ACHN (cell line): ENCODE measurements around the gene UTP25.
"Not testable (repeated sequence)": the region's sequence is repeated elsewhere in the genome, so short reads cannot be mapped to it uniquely, and the experiment has no call there.

Experiments used
- DNase-seq: peaks from one replicate; pipeline ENCODE4 v3.0.0-alpha.2; 2015
- in situ Hi-C: cut with HindIII; loops from 2 replicates; pipeline ENCODE4 v1.10.0; 2017; ENCODE audit warnings: low sequenced_read_pairs, low pct_ligation_motif_present, low pct_unique_long_range_greater_than_20kb

UTP25 gene

GRCh38 chr1:209827384-209828262, at the start of gene UTP25:
Gene UTP25, plus strand, starts transcription at chr1:209827972. Its CDS starts 92 bp downstream, at chr1:209828064.
- DNase-seq, result peak; percentile 99
- in situ Hi-C loops, result no loop called here

GRCh38 chr1:209778102-209778501, 49.7 kb upstream of the UTP25 start:
- in situ Hi-C loops, result no loop called here
- DNase-seq, result no peak

- in situ Hi-C loops, result no loop called here
- no peak for DNase-seq
These were observed 47.5 kb upstream of the UTP25 start for GRCh38 chr1:209780268-209780667.

GRCh38 chr1:209783386-209783785, 44.4 kb upstream of the UTP25 start:
- in situ Hi-C loops, result no loop called here
- no peak for DNase-seq

GRCh38 chr1:209784265-209785169, 43.3 kb upstream of the UTP25 start, which contains the start of gene C1orf74:
Gene C1orf74, minus strand, starts transcription at chr1:209784559. Its CDS starts 925 bp downstream, at chr1:209783634.
- in situ Hi-C loops, result no loop called here
- DNase-seq, result peak; percentile 99

GRCh38 chr1:209785592-209785991, 42.2 kb upstream of the UTP25 start:
- in situ Hi-C loops, result no loop called here
- no peak for DNase-seq

- no peak for DNase-seq
- in situ Hi-C loops, result no loop called here
These were observed 41.6 kb upstream of the UTP25 start for GRCh38 chr1:209786146-209786545.

- in situ Hi-C loops, result no loop called here
- no peak for DNase-seq
These were observed 40.2 kb upstream of the UTP25 start for GRCh38 chr1:209787551-209787950.

GRCh38 chr1:209789245-209789644, 38.5 kb upstream of the UTP25 start:
- DNase-seq, result no peak
- in situ Hi-C loops, result no loop called here

GRCh38 chr1:209790286-209791193, 37.2 kb upstream of the UTP25 start:
- in situ Hi-C loops, result no loop called here
- DNase-seq, result peak; percentile 8

- in situ Hi-C loops, result no loop called here
These were observed 35.9 kb upstream of the UTP25 start for GRCh38 chr1:209791920-209792319.

GRCh38 chr1:209793711-209794110, 34.1 kb upstream of the UTP25 start:
- in situ Hi-C loops, DNase-seq: not testable (repeated sequence)

More at GRCh38 chr1:209791920-209792319, 35.9 kb upstream of the UTP25 start:
- no peak for DNase-seq

GRCh38 chr1:209797978-209798639, 29.7 kb upstream of the UTP25 start:
- DNase-seq, result no peak
- in situ Hi-C loops, result no loop called here

GRCh38 chr1:209800984-209801834, 26.6 kb upstream of the UTP25 start:
- in situ Hi-C loops, result no loop called here
- DNase-seq, result no peak

GRCh38 chr1:209802117-209802779, 25.5 kb upstream of the UTP25 start:
- in situ Hi-C loops, result no loop called here
- DNase-seq, result no peak

GRCh38 chr1:209802780-209803152, 25.0 kb upstream of the UTP25 start:
- DNase-seq, result no peak
- in situ Hi-C loops, result no loop called here
